ENCODE measurements around the gene TSPAN32.
"Not testable (repeated sequence)": the region's sequence is repeated elsewhere in the genome, so short reads cannot be mapped to it uniquely, and the experiment has no call there.

The TSPAN32 gene

DNA sequence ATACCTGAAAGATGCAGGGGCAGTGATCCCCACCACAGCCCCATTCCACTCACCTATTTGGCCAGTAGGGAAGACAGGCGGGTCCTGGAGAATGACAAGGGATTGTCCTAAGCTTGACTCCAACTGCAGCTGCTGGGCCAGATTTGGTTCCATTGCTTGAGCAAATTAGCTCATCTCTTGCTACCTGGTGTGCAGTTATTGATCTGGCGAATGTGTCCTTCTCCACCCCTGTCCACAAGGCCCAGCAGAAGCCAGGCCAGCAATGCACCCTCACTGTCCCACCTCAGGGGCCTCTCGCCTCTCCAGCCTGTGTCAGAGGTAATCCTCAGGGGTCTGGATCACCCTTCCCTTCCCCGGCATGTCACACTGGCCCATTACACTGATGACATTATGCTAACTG is 23.3 kb downstream of the TSPAN32 start:
- no peaks in the 10 kb centered on the region for H3K9me3 ChIP-seq (ENCODE audit: control insufficient read depth in 1 of 2, low read length in 2 of 2)
- no peaks in the 10 kb centered on the region for H3K4me1 ChIP-seq (ENCODE audit: control insufficient read depth in 1 of 2, insufficient read depth in 2 of 2, low read length in 2 of 2)
- no peak overlapping the region for H3K4me3 ChIP-seq (ENCODE audit: low read depth in 1 of 2, low read length in 2 of 2)
- no peaks in the 10 kb centered on the region for H3K36me3 ChIP-seq (ENCODE audit: control insufficient read depth in 1 of 2, insufficient read depth in 2 of 2, low read length in 2 of 2)
- H3K27me3 ChIP-seq (ENCODE audit: low read depth, low read length): no peaks in the 10 kb centered on the region
- H3K27ac ChIP-seq (ENCODE audit: low read length): no peak overlapping the region

DNA sequence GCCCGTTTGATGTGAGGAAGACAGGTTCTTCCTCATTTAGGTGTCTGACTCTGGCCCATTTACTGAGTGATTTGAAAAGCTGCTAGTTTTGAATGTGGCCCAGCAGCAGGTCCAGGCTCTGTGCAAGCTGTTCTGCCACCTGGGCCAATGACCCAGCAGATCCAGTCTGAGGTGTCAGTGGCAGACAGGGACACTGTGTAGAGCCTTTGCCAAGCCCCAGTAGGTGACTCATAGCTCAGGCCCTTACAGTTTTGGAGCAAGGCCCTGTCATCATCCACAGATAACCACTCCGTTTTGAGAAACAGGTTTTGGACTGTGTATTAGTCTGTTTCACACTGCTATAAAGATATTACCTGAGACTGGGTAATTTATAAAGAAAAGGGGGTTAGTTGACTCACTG is 23.9 kb downstream of the TSPAN32 start:
- no peak overlapping the region for H3K27ac ChIP-seq (ENCODE audit: low read length)

DNA sequence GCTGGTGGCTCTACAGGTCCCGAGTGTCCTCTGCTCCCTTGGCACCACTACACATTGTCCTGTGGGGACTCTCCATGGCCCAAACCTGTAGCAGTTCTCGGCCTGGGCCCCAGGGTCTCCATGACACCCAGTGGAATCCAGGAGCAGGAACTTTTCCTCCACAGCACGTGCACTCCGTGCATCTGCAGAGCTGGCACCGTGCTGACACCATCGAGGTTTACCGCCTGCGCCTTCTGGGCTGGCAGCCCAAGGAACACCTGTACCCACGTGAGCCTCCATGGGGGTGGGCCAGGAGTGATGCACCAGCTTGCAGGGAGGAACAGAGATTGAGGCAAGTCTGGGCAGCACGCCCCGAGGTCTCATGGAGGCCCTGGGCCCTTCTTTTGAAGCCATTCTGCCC is 25.2 kb downstream of the TSPAN32 start:
- H3K4me3 ChIP-seq (ENCODE audit: low read depth in 1 of 2, low read length in 2 of 2): no peak overlapping the region
- no peaks in the 10 kb centered on the region for H3K36me3 ChIP-seq (ENCODE audit: control insufficient read depth in 1 of 2, insufficient read depth in 2 of 2, low read length in 2 of 2)
- H3K27me3 ChIP-seq (ENCODE audit: low read depth, low read length): no peaks in the 10 kb centered on the region
- H3K27ac ChIP-seq (ENCODE audit: low read length): no peak overlapping the region
- H3K9me3 ChIP-seq (ENCODE audit: control insufficient read depth in 1 of 2, low read length in 2 of 2): no peaks in the 10 kb centered on the region
- H3K4me1 ChIP-seq (ENCODE audit: control insufficient read depth in 1 of 2, insufficient read depth in 2 of 2, low read length in 2 of 2): no peaks in the 10 kb centered on the region

More for the DNA sequence above, 23.9 kb downstream of the TSPAN32 start:
- H3K9me3 ChIP-seq (ENCODE audit: control insufficient read depth in 1 of 2, low read length in 2 of 2): no peaks in the 10 kb centered on the region
- no peaks in the 10 kb centered on the region for H3K4me1 ChIP-seq (ENCODE audit: control insufficient read depth in 1 of 2, insufficient read depth in 2 of 2, low read length in 2 of 2)
- no peak overlapping the region for H3K4me3 ChIP-seq (ENCODE audit: low read depth in 1 of 2, low read length in 2 of 2)
- H3K27me3 ChIP-seq (ENCODE audit: low read depth, low read length): no peaks in the 10 kb centered on the region
- H3K36me3 ChIP-seq (ENCODE audit: control insufficient read depth in 1 of 2, insufficient read depth in 2 of 2, low read length in 2 of 2): no peaks in the 10 kb centered on the region

DNA sequence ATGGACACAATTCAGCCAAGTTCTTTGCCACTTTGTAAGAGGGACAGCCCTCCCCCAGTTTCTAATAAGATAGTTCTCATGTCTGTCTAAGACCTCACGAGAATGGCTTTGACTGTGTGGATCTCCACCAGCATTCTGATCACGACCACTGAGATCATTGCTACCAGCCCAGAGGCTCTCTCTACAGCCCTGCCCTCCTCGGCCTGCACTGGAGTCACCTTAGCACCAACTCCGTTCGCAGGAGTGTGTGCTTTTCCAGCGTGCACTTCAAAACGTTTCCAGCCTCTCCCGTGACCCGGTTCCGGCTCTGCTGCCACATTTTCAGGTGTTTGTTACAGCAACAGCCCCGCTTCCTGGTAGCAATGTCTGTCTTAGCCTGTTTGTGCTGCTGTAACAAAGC is 26.2 kb downstream of the TSPAN32 start:
- no peak overlapping the region for H3K27ac ChIP-seq (ENCODE audit: low read length)
- H3K27me3 ChIP-seq (ENCODE audit: low read depth, low read length): no peaks in the 10 kb centered on the region
- H3K36me3 ChIP-seq (ENCODE audit: control insufficient read depth in 1 of 2, insufficient read depth in 2 of 2, low read length in 2 of 2): no peaks in the 10 kb centered on the region
- no peaks in the 10 kb centered on the region for H3K4me1 ChIP-seq (ENCODE audit: control insufficient read depth in 1 of 2, insufficient read depth in 2 of 2, low read length in 2 of 2)
- H3K9me3 ChIP-seq (ENCODE audit: control insufficient read depth in 1 of 2, low read length in 2 of 2): no peaks in the 10 kb centered on the region
- H3K4me3 ChIP-seq (ENCODE audit: low read depth in 1 of 2, low read length in 2 of 2): no peak overlapping the region

DNA sequence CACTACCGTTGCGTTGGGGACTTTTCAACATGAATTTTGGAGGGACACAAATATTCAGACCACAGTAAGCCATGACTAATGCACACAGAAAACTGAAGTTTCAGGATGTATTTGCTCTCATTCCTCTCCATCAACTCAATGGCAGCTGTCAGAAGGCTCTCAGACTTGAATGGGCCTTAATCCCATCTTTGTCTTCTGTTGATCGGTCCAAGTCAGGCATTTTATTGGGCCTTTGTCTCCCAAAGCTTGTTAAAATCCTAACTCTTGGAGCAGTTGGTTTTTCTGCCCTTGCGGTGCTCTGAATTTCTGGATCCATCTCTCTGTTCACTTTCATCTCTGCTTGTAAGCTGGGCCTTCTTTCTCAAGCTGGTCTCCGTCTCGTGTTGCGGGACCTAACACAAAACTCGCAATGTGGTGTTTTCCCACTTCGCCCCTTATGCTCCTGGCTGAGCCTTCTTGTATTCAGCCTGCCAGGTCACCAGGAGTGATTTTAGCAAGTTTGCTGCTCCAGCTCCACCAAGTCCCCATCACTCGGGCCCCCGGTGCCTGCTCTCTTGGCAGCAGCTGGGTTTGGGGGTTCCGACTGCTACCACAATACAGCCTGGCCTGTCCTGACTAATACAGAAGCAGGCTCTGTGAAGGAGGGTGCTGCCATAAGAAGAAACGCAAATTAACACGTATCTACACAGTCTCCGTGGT is 27.0 kb downstream of the TSPAN32 start:
- Histone ChIP-seq H3K27ac (ENCODE audit: low read length) (no peak overlapping the region), H3K4me1 (ENCODE audit: control insufficient read depth in 1 of 2, insufficient read depth in 2 of 2, low read length in 2 of 2) (no peaks in the 10 kb centered on the region), H3K36me3 (ENCODE audit: control insufficient read depth in 1 of 2, insufficient read depth in 2 of 2, low read length in 2 of 2) (no peaks in the 10 kb centered on the region), H3K4me3 (ENCODE audit: low read depth in 1 of 2, low read length in 2 of 2) (no peak overlapping the region), H3K27me3 (ENCODE audit: low read depth, low read length) (no peaks in the 10 kb centered on the region), H3K9me3 (ENCODE audit: control insufficient read depth in 1 of 2, low read length in 2 of 2) (no peaks in the 10 kb centered on the region)

DNA sequence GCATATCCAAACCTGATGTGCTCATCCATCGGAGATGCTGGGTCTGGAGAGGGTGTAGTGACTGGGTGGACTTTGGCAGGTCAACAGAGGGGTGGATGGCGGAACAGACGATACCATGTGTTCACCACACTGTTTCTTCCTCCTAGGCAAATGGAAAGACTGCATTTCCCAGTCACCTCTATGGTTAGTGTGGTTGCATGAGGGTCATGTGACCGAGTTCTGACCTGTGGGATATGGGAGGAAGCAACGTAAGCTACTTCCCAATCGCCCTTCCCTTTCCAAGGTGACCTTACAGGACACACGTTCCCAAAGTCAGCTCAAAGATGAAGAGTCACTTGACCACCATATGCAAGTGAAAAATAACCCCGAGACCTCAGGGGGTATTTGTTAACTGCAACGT is 27.7 kb downstream of the TSPAN32 start:
- H3K36me3 ChIP-seq (ENCODE audit: control insufficient read depth in 1 of 2, insufficient read depth in 2 of 2, low read length in 2 of 2): no peaks in the 10 kb centered on the region
- H3K4me3 ChIP-seq (ENCODE audit: low read depth in 1 of 2, low read length in 2 of 2): no peak overlapping the region
- no peaks in the 10 kb centered on the region for H3K27me3 ChIP-seq (ENCODE audit: low read depth, low read length)
- no peak overlapping the region for H3K27ac ChIP-seq (ENCODE audit: low read length)
- H3K4me1 ChIP-seq (ENCODE audit: control insufficient read depth in 1 of 2, insufficient read depth in 2 of 2, low read length in 2 of 2): no peaks in the 10 kb centered on the region
- no peaks in the 10 kb centered on the region for H3K9me3 ChIP-seq (ENCODE audit: control insufficient read depth in 1 of 2, low read length in 2 of 2)

DNA sequence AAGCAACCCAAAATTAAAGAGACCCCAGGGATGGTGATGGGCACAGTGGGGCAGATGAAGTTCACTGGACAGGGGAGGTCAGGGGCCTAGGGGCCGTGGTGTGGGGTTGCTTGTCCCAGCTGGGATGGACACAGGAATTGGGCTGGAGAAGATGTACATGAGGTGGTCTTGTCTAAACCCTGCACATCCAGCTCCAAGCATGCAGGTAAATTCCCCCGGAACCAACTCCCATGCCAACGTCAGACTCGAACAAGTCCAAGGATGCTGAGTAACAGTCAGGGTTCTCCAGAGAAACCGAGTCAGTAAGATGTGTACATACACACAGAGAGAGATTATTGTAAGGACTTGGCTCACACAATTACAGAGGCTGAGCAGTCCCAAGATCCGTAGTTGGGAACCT is 28.9 kb downstream of the TSPAN32 start:
- Histone ChIP-seq H3K9me3 (ENCODE audit: control insufficient read depth in 1 of 2, low read length in 2 of 2) (no peaks in the 10 kb centered on the region), H3K27ac (ENCODE audit: low read length) (no peak overlapping the region), H3K4me3 (ENCODE audit: low read depth in 1 of 2, low read length in 2 of 2) (no peak overlapping the region), H3K4me1 (ENCODE audit: control insufficient read depth in 1 of 2, insufficient read depth in 2 of 2, low read length in 2 of 2) (no peaks in the 10 kb centered on the region), H3K27me3 (ENCODE audit: low read depth, low read length) (no peaks in the 10 kb centered on the region), H3K36me3 (ENCODE audit: control insufficient read depth in 1 of 2, insufficient read depth in 2 of 2, low read length in 2 of 2) (no peaks in the 10 kb centered on the region)

DNA sequence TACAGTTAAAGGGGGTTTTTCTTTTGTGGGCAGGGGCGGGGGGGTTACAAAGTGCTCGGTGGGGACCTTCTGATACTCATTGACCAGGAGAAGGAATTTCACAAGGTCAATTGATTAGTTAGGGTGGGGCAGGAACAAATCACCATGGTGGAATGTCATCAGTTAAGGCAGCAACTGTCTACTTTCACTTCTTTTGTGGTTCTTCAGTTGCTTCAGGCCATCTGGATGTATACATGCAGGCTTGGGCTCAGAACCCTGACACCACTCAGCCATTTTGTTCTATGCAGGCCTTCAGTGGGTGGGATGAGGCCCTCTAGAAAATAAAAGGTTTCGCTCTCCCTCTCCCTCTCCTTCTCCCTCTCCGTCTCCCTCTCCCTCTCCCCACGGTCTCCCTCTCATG is 29.6 kb downstream of the TSPAN32 start:
- no peak overlapping the region for H3K4me3 ChIP-seq (ENCODE audit: low read depth in 1 of 2, low read length in 2 of 2)
- no peaks in the 10 kb centered on the region for H3K9me3 ChIP-seq (ENCODE audit: control insufficient read depth in 1 of 2, low read length in 2 of 2)
- H3K27ac ChIP-seq (ENCODE audit: low read length): no peak overlapping the region
- H3K27me3 ChIP-seq (ENCODE audit: low read depth, low read length): no peaks in the 10 kb centered on the region
- no peaks in the 10 kb centered on the region for H3K4me1 ChIP-seq (ENCODE audit: control insufficient read depth in 1 of 2, insufficient read depth in 2 of 2, low read length in 2 of 2)
- H3K36me3 ChIP-seq (ENCODE audit: control insufficient read depth in 1 of 2, insufficient read depth in 2 of 2, low read length in 2 of 2): no peaks in the 10 kb centered on the region

DNA sequence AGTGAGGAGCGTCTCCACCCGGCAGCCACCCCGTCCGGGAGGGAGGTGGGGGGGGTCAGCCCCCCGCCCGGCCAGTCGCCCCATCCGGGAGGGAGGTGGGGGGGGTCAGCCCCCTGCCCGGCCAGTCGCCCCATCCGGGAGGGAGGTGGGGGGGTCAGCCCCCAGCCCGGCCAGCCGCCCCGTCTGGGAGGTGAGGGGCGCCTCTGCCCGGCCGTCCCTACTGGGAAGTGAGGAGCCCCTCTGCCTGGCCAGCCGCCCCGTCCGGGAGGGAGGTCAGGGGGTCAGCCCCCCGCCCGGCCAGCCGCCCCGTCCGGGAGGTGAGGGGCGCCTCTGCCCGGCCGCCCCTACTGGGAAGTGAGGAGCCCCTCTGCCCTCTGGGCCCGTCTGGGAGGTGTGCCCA is 30.8 kb downstream of the TSPAN32 start:
- H3K4me3 ChIP-seq (ENCODE audit: low read depth in 1 of 2, low read length in 2 of 2); H3K27me3 ChIP-seq (ENCODE audit: low read depth, low read length); H3K9me3 ChIP-seq (ENCODE audit: control insufficient read depth in 1 of 2, low read length in 2 of 2); H3K36me3 ChIP-seq (ENCODE audit: control insufficient read depth in 1 of 2, insufficient read depth in 2 of 2, low read length in 2 of 2); H3K27ac ChIP-seq (ENCODE audit: low read length); H3K4me1 ChIP-seq (ENCODE audit: control insufficient read depth in 1 of 2, insufficient read depth in 2 of 2, low read length in 2 of 2): not testable (repeated sequence)

DNA sequence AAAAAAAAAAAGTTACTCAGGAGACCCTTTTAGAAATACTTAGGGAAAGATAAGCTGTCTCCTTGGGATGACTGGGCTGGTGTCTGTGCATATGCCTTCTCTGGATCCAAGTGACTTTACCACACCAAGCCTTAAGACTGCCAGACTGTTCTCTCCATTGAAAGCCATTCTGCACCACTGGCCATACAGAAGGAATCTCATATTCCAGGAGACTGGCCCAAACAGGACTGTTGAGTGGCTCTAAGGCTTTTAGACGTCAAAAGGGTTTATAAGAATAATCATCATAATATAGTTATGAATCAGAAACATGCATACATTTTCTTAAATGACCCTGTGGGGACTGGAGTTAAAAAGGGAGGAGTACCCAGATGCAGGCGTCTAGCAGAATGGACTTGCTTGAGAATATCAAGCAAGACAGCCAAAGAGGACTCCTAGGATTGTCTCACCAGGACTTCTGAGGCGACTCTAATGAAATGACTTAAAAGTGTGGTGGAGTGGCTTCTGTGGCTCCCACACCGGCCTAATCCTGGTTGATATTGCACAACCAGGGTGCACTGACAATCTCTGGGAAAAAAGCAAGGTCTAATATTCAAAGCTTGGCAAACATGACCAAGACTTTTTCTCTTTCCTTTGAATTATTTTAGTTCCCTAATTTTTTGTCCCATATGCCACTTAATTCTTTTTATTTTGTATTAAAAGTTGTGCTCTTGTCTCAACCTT is 31.8 kb downstream of the TSPAN32 start:
- H3K4me3 ChIP-seq (ENCODE audit: low read depth in 1 of 2, low read length in 2 of 2); H3K4me1 ChIP-seq (ENCODE audit: control insufficient read depth in 1 of 2, insufficient read depth in 2 of 2, low read length in 2 of 2); H3K27ac ChIP-seq (ENCODE audit: low read length); H3K27me3 ChIP-seq (ENCODE audit: low read depth, low read length); H3K9me3 ChIP-seq (ENCODE audit: control insufficient read depth in 1 of 2, low read length in 2 of 2); H3K36me3 ChIP-seq (ENCODE audit: control insufficient read depth in 1 of 2, insufficient read depth in 2 of 2, low read length in 2 of 2): not testable (repeated sequence)

DNA sequence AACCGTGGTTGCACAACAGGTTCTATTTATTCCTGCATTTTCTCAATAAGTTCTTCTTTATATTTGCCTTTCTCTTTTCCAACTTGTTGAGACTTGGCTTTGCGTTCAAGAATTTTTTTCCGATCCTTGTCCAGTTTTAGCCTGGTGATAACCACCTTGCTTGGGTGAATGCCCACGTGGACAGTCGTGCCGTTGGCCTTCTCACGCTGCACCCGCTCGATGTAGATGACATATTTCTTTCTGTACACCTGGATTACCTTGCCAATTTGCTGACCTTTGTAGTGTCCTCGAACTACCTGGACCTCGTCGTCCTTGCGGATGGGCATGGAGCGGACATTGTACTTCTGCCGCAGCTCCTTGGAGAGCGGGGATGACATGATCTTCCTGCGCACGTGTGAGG is 33.5 kb downstream of the TSPAN32 start:
- not testable (repeated sequence) for H3K4me1 ChIP-seq (ENCODE audit: control insufficient read depth in 1 of 2, insufficient read depth in 2 of 2, low read length in 2 of 2); H3K9me3 ChIP-seq (ENCODE audit: control insufficient read depth in 1 of 2, low read length in 2 of 2); H3K27ac ChIP-seq (ENCODE audit: low read length); H3K27me3 ChIP-seq (ENCODE audit: low read depth, low read length); H3K4me3 ChIP-seq (ENCODE audit: low read depth in 1 of 2, low read length in 2 of 2); H3K36me3 ChIP-seq (ENCODE audit: control insufficient read depth in 1 of 2, insufficient read depth in 2 of 2, low read length in 2 of 2)

DNA sequence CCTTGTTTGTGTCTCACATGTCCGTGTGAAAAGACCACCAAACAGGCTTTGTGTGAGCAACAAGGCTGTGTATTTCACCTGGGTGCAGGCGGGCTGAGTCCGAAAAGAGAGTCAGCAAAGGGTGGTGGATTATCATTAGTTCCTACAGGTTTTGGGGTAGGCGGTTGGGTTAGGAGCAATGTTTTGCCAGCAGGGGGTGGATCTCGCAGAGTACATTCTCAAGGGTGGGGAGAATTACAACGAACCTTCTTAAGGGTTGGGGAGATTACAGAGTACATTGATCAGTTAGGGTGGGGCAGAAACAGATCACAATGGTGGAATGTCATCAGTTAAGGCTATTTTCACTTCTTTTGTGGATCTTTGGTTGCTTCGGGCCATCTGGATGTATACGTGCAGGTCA is 36.9 kb downstream of the TSPAN32 start:
- not testable (repeated sequence) for H3K27ac ChIP-seq (ENCODE audit: low read length); H3K4me1 ChIP-seq (ENCODE audit: control insufficient read depth in 1 of 2, insufficient read depth in 2 of 2, low read length in 2 of 2); H3K4me3 ChIP-seq (ENCODE audit: low read depth in 1 of 2, low read length in 2 of 2); H3K36me3 ChIP-seq (ENCODE audit: control insufficient read depth in 1 of 2, insufficient read depth in 2 of 2, low read length in 2 of 2); H3K27me3 ChIP-seq (ENCODE audit: low read depth, low read length); H3K9me3 ChIP-seq (ENCODE audit: control insufficient read depth in 1 of 2, low read length in 2 of 2)

All from muscle layer of duodenum (tissue), 2 donors.